ENCODE measurements around the gene TREML2.
"Not testable (repeated sequence)": the region's sequence is repeated elsewhere in the genome, so short reads cannot be mapped to it uniquely, and the experiment has no call there.

TREML2 gene, protein sequence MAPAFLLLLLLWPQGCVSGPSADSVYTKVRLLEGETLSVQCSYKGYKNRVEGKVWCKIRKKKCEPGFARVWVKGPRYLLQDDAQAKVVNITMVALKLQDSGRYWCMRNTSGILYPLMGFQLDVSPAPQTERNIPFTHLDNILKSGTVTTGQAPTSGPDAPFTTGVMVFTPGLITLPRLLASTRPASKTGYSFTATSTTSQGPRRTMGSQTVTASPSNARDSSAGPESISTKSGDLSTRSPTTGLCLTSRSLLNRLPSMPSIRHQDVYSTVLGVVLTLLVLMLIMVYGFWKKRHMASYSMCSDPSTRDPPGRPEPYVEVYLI

DNA sequence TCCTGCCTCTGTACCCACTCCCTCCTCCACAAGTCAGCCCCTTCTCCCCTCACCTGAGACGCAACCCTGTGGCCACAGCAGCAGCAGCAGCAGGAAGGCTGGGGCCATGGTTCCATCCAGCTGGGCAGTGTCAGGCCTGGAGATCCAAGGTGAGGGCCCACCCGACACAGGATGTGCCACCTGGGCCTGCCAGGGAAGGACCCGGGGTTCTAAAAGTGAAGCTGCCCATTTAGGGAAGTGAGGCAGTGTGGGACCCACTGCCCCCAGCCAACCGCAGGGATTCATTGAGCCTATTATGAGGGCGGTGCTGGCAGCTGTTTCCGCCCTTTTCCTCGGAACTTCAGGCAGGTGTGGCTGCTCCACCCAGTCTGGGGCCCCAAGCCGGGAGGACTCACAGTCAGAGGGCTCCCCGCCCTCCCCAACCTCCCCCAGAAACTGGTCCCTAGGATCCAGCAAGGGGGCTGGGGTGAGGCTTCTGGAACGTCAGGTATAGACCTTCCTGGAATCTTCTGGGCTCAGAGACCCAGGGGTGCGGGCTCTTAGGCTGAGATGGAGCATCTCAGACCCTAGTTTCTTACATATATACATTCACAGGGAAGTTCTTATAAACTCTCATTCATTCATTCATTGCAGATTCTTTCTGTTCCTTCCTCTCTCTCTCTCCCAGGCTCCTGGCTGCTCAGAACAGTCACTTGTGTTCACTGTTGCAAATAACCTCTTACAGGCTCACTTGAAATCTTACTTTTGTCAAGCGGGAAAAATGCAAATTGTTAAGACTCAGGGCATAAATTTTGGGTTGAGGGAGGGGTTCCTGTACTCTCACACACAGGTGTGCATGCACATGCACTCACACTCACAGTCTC is at the start of gene TREML2:
Gene TREML2 (minus strand): TSS at position 249 of the 863 bp plus-strand sequence. CDS start 141 bp downstream, at position 108.
- peak; percentile 54 for DNase-seq

DNA sequence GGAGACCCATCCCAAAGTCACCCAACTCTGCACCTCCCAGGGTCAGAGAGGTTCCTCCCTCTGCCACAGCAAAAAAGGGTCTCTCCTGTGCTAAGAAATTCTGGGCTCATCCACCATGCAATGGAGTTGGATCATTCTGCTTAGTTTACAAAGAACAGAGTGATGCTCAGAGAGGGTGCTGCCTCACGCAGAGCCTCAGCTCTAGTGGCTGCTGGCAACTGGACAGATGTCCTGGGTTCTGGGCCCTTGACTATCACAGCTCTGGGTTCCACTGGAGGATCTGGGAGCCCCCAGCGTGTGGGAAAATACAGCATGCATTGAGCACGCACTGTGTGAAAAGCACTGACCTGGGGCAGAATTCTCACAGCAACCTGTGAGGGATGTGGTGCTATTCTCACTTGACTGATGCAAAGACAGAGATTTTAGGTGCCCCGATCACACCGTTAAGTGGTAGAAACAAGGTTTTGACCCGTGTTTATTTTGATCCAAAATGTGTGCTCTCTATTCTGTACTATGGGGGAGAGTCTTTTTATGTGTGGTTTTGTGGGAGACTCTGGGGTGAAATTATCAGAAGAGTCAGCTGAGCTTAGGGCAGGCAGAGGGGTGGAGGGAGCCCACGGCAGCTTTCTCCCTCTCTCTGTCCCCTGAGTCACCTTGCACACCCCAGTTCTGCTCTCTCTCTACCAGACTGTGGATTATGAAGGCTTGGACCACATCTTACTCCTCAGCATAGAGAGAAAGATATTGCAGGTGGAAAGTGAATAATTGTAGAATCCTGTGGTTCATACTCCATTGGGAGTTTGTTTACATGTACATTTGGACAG is 47.1 kb upstream of the TREML2 start:
- DNase-seq = no peak

GRCh38 chr6:41247288-41247865 is 46.4 kb upstream of the TREML2 start:
- DNase-seq = no peak

- not testable (repeated sequence) for DNase-seq
Measured at GRCh38 chr6:41246529-41246928, 45.6 kb upstream of the TREML2 start.

DNA sequence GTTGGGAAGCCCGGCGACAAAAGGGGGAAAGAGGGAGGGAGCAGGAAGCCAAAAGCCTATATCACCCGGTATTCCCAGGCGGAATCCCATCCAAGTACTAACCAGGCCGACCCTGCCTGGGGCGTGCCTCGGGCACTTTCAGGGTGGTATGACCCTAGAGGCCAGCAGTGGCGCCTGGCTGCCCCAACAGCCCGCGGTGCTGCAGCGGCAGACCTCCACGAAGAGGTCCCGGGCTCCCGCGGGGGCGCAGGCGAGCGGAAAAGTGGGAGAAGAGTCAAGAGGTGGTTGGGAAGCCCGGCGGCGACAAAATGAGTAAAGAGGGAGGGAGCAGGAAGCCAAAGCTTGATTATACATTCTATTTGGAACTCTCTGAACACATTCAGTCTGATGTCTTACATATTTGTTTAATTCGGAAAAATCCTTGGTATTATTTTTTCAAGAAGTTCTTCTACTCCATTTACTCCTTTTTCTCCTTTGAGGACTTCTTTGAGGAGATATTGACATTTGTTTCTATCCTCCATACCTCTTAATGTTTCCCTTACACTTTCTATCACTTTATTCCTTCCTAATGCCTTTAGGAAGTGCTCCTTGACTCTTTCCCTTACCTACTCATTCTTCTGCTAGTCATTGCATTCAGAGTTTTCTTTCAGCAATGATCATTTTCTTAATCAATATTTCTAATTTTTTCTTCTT is 38.7 kb upstream of the TREML2 start:
- DNase-seq = no peak

- no peak for DNase-seq
Measured at GRCh38 chr6:41237128-41237527, 36.2 kb upstream of the TREML2 start.

GRCh38 chr6:41236276-41236675 is 35.3 kb upstream of the TREML2 start:
- DNase-seq = no peak

DNA sequence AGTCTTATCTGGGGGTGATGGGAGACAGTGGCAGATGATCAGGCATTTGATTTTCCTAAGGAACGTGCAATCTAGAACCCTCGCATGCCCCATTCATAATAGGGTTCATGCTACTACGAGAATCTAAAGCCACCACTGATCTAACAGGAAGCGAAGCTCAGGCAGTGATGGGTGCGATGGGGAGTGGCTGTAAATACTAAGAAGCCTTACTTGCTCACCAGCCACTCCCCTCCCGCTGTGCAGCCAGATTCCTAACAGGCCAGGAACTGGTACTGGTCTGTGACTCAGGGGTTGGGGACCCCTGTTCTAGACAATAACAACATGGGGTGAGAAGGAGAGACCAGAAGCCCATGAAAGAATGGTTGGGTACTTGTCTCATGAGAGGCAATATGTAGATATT is 31.7 kb upstream of the TREML2 start:
- no peak for DNase-seq

DNA sequence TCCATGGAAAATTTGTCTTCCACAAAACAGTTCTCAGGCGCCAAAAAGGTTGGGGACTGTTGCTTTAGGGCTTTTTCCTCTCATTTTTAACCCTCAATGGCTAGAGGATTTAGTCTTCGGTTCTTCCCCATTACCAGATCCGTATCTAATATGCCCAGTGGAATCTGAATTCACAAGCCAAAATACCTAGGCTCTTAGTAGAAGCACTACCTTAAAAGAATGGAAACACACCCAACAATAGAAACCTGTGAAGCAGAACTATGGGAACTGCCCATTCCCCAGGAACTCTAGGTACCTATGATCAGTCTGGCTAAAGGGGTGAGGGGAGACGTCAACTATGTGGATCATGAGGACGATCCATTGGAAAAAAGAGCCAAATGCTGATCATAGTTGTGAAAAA is 30.3 kb upstream of the TREML2 start:
- DNase-seq = no peak

DNA sequence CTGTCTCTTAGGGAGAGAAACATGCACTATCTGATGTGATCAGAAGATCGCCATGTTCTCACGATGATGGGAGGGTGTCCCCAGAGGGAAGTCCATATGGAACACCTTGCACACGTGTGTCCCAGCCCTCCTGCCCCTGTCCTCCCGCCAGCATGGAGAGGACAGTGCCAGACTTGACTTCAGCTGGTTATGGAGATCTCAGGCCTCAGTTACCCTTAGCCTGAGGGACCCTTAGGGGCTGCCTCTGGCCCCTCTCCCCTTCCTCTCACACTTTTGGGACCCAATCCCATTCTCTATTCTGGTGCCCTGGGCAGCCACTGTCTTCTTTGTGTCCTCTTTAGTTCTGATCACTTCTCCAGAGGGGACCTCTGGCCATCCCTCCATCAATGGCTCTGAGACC is 28.8 kb upstream of the TREML2 start:
- DNase-seq = no peak

GRCh38 chr6:41228616-41229015 is 27.7 kb upstream of the TREML2 start:
- DNase-seq = no peak

- no peak for DNase-seq
Measured at GRCh38 chr6:41228096-41228495, 27.1 kb upstream of the TREML2 start, which contains the start of gene TREML4. Gene TREML4, plus strand, starts transcription at chr6:41228349. Its CDS starts 79 bp downstream, at chr6:41228428.

- DNase-seq = no peak
Measured at GRCh38 chr6:41226752-41227151, 25.8 kb upstream of the TREML2 start.

- DNase-seq = no peak
Measured at GRCh38 chr6:41224800-41225199, 23.9 kb upstream of the TREML2 start.

- DNase-seq = no peak
Measured at GRCh38 chr6:41222513-41222912, 21.6 kb upstream of the TREML2 start.

GRCh38 chr6:41222045-41222444 is 21.1 kb upstream of the TREML2 start:
- no peak for DNase-seq

DNA sequence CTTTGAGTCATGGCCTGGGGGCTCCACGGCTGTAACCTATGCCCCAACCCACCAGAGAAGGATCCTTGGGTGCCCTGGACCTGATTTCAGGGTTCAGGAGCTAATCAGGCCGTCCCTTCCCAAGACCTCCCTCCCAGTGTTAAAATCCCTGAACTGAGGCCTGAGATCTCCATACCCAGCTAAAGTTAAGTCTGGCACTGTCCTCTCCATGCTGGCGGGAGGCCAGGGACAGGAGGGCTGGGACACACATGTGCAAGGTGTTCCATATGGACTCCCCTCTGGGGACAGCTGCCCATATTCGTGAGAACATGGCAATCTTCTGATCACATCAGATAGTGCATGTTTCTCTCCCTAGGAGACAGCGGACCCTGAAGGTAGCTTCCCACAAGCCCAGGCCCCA is 15.7 kb upstream of the TREML2 start:
- DNase-seq = no peak

DNA sequence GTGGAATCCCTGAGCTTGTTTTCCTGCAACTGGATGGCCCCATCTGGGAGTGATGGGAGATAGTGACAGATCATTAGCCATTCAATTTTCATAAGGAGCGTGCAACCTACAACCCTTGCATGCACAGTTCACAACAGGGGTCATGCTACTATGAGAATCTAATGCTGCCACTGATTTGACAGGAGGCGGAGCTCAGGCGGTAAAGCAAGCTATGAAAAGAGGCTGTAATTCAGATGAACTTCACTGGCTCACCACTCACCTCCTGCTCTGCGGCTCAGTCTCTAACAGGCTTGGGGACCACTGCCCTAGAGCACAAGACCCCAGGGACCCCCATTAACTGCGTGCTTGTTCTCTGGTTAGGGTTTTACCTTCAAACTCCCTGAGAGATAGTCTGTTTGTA is 14.8 kb upstream of the TREML2 start:
- DNase-seq = no peak

DNA sequence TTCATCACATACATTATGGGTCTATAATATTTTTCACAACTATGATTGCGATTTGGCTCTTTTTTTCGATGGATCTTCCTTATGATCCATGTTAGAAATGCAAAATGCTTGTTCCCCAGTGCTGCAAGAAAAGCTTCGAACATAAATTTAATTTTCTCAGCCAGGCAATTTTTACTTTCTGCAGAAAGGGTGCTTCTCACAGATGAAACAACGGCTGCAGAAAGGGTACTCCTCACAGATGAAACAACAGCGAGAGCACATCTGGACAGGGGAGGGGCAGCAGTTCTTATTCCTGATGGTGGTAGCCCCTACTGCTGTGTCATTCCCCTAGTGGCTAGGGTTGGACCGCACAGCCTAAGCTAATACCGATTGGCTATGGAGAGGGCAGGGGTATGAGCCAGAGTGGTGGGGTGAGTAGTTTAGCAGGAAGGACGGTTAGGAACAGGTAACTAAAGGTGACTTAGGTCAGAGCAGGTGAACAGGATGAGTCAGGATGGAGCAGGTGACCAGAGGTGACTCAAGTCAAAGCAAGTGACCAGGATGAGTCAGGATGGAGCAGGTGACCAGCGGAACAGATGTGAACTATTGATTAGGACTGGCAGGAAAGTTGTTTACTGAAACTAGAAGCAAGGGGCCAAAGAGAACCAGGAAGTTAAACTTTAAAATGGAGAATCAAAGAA is 13.8 kb upstream of the TREML2 start:
- DNase-seq = no peak

- no peak for DNase-seq
Measured at GRCh38 chr6:41209547-41210320, 8.8 kb upstream of the TREML2 start.
